GM12878 (cell line): Measurements from ENCODE around the gene IL17F.

ENCODE experiments used
- CBFB ChIP-seq: IDR thresholded peaks from 2 replicates; pipeline ENCODE4 v1.6.1; 2016; ENCODE audit warnings: antibody characterized with exemption, low read depth
- CTCF ChIP-seq, 3 experiments: IDR thresholded peaks in 2 of 3; conservative IDR thresholded peaks in 1 of 3; 2 replicates each; pipeline ENCODE4 v1.5.1; 2011; ENCODE audit warnings: low read depth in 3 of 3, low read length in 3 of 3, mild to moderate bottlenecking in 3 of 3, control low read depth in 2 of 3, moderate library complexity in 2 of 3, inconsistent platforms in 1 of 3, mixed read lengths in 1 of 3; ENCODE audit not compliant: control insufficient read depth in 2 of 3, insufficient read depth in 1 of 3; ENCODE audit errors: extremely low read depth in 1 of 3
- MXI1 ChIP-seq: fragments of 150-350 bp; IDR thresholded peaks from 2 replicates; pipeline ENCODE4 v1.6.1; 2011; ENCODE audit warnings: low read depth, mild to moderate bottlenecking, inconsistent platforms, low read length, improper control_type of control experiment

DNA sequence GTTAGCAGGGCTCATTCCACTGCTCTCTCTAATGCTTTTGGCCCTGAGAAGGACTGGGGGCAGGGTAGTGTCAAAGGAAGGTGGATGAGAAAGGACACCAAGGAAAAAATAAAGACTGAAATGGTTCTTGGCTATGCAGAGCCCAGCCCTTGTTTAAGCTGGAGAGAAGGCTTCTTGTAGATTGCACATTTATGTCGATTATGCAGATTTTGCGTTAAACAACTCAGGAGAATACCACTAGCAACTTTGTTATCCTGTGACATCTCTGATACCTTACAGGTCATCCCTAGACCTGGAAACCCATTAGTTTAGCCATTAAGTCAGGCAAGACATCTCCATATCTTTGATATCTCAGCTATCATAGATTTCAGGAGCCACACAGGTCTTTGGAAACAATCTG, 11.1 kb upstream of the IL17F start:
- TF ChIP-seq CTCF (IDR thresholded peaks at IDR 0.05 in 2 of 3, conservative IDR thresholded peaks at IDR 0.05 in 1 of 3; ENCODE audit: control insufficient read depth in 2 of 3, extremely low read depth in 1 of 3, insufficient read depth in 1 of 3, low read depth in 3 of 3, low read length in 3 of 3) (no peak), MXI1 (no peak), CBFB (no peak)
